ENCODE measurements around the gene NOS1AP. TPM values are rescaled to one million over a fixed set of nuclear protein-coding genes. Genes with fewer than 3 reads are reported as not detected.
A peak's percentile ranks its signal among the peaks of the same experiment; 100 is the strongest.

NOS1AP gene
- total RNA-seq, 1 donor from 2014 or later = 4.9 TPM

DNA sequence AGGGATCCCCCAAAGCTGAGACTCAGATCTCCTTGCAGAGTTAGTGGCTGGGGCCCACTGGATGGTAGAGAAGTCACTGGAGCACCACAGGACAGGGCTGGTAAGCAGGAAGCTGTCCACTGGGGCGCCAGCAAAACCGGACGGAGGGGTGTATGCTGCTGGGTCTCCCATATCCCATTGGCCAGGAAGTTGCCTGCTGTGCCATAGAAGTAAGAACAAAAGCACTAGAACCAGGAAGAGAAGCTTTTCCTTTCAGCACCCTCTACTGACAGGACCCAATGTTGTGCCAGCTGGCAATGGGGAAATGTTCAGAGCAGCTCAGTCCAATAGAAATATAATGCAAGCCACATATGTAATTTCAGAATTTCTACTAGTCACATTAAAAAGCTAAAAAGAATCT lies 160.6 kb downstream of the NOS1AP start:
- intact Hi-C loops (cut with DNase I) = no loop called here
- DNase-seq = no peak
- H3K36me3 ChIP-seq = no peaks in the 10 kb centered on the region
- no peak overlapping the region for H3K4me3 ChIP-seq
- H3K27me3 ChIP-seq = no peaks in the 10 kb centered on the region
- no peaks in the 10 kb centered on the region for H3K9me3 ChIP-seq
- peak; percentile 76 for ATAC-seq
- TF ChIP-seq, protein P1, sequence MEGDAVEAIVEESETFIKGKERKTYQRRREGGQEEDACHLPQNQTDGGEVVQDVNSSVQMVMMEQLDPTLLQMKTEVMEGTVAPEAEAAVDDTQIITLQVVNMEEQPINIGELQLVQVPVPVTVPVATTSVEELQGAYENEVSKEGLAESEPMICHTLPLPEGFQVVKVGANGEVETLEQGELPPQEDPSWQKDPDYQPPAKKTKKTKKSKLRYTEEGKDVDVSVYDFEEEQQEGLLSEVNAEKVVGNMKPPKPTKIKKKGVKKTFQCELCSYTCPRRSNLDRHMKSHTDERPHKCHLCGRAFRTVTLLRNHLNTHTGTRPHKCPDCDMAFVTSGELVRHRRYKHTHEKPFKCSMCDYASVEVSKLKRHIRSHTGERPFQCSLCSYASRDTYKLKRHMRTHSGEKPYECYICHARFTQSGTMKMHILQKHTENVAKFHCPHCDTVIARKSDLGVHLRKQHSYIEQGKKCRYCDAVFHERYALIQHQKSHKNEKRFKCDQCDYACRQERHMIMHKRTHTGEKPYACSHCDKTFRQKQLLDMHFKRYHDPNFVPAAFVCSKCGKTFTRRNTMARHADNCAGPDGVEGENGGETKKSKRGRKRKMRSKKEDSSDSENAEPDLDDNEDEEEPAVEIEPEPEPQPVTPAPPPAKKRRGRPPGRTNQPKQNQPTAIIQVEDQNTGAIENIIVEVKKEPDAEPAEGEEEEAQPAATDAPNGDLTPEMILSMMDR (IDR thresholded peaks at IDR 0.05) = peak; percentile 27
- peaks cover 6% of the 10 kb centered on the region for H3K4me1 ChIP-seq
- H3K27ac ChIP-seq = no peak overlapping the region

DNA sequence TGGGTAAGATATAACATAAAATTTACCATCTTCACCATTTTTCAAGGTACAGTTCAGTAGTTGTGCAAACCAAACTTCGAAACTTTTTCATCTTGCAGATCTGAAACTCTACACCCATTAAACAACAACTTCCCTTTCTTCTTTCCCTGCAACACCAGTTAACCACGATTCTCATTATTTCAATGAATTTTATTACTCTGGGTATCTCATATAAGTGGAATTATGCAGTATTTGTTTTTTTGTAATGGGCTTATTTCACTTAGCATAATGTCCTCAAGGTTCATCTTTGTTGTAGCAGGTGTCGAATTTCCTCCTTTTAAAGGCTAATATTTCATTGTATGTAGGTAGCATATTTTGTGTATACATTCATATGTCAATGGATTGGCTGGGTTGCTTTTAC lies 161.0 kb downstream of the NOS1AP start:
- DNase-seq (no peak), ATAC-seq (no peak)
- intact Hi-C loops (cut with DNase I) = no loop called here
- Histone ChIP-seq H3K27me3 (no peaks in the 10 kb centered on the region), H3K4me3 (no peak overlapping the region), H3K27ac (no peak overlapping the region), H3K36me3 (no peaks in the 10 kb centered on the region), H3K4me1 (peaks cover 6% of the 10 kb centered on the region), H3K9me3 (no peaks in the 10 kb centered on the region)
- TF ChIP-seq, protein P1 (IDR thresholded peaks at IDR 0.05) = no peak

DNA sequence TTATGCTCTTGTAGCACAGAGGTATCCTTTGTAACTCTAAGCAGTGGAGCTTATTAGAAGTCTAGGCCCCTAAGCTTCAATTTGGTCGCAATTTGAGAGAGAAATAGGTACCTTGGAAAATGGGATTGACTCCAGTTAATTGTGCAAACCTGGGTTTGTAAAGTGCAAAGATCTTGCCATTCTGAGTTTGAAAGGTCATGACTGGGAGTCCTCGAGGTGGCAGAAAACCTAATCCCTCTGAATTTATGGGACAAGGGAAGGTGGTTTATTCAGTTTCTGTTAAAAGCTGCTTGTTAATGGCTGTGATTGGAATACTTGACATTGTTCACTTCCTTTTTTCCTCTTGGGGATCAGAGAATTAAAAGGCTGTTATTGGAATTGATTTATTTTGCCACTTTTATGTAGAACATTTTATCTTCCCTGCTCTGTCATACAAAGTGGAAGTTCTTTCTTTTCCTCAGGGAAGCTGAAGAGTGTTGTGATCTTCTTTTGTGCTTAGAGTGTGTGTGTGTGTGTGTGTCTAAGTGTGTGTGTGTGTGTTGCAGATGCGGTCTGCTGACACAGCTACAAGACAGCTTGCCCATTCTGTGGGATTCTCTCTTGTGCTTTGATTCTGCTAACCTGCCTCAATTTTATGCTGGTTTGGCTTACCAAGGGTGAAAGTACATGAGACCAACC lies 162.7 kb downstream of the NOS1AP start:
- intact Hi-C loops (cut with DNase I) = no loop called here
- DNase-seq = no peak
- no peaks in the 10 kb centered on the region for H3K36me3 ChIP-seq
- H3K27ac ChIP-seq = no peak overlapping the region
- H3K4me1 ChIP-seq = peaks cover 6% of the 10 kb centered on the region
- no peaks in the 10 kb centered on the region for H3K27me3 ChIP-seq
- TF ChIP-seq, protein P1 (IDR thresholded peaks at IDR 0.05) = no peak
- no peaks in the 10 kb centered on the region for H3K9me3 ChIP-seq
- no peak overlapping the region for H3K4me3 ChIP-seq
- no peak for ATAC-seq

DNA sequence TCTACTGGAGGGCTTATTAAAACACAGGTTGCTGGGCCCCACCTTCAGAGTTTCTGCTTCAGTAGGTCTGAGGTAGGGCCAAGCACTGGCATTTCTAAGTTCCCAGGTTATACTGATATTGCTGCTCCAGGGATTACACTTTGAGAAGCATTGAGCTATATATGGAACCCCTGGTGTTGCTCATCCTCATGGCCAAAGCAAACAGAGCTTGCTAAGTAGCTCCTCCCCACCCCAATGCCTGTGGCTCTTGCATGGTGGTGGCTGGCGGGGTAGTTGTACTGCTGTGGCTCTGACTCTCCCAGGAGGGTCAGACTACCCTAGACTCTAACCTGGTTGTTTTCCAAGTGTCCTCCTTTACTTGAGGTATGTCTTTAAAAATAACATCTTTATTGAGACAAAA lies 163.6 kb downstream of the NOS1AP start:
- DNase-seq (no peak), ATAC-seq (no peak)
- intact Hi-C loops (cut with DNase I) = no loop called here
- Histone ChIP-seq H3K9me3 (no peaks in the 10 kb centered on the region), H3K27me3 (no peaks in the 10 kb centered on the region), H3K36me3 (no peaks in the 10 kb centered on the region), H3K4me1 (peaks cover 6% of the 10 kb centered on the region), H3K4me3 (no peak overlapping the region), H3K27ac (no peak overlapping the region)
- TF ChIP-seq, protein P1 (IDR thresholded peaks at IDR 0.05) = no peak

DNA sequence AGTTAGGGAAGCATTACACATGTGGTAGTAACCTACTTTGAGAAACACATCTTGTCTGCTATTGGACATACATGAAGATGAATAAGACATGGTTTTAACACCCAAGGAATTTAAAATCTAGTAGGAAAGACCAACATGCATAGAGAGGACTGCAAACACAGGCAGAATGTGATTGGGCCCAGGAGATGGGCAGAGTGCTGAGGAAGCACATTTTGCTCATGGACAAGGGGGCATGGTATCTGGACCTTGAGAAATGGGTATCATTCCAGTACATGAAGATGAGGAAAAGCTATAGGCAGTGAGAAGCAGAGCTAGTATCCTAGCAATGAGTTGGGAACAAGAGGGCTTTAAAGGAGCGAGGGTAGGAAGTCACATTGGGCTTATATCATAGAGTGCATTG lies 164.4 kb downstream of the NOS1AP start:
- peaks cover 6% of the 10 kb centered on the region for H3K4me1 ChIP-seq
- no peaks in the 10 kb centered on the region for H3K27me3 ChIP-seq
- H3K36me3 ChIP-seq = no peaks in the 10 kb centered on the region
- no peaks in the 10 kb centered on the region for H3K9me3 ChIP-seq
- ATAC-seq (no peak), DNase-seq (no peak)
- H3K4me3 ChIP-seq = no peak overlapping the region
- intact Hi-C loops (cut with DNase I) = no loop called here
- TF ChIP-seq, protein P1 (IDR thresholded peaks at IDR 0.05) = no peak
- no peak overlapping the region for H3K27ac ChIP-seq

DNA sequence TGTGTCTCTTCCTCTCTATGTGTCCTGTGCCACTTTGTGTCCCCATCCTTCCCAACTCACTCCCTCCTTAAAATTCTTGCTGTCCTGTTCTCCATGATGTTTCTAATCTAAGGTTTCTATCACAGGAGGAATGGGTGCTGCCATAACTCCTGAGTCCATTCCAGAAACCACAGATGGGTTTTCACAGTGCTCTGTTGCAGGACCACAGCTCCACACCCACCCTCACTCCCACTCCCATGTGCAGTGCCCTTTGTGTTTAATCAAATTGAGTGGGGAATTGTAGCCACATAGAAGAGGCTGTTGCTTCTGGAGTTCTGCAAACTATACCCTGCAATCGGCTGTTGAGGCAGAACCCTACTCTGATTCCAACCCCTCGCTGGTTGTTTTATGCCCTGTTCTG lies 165.1 kb downstream of the NOS1AP start:
- peaks cover 6% of the 10 kb centered on the region for H3K4me1 ChIP-seq
- no peaks in the 10 kb centered on the region for H3K36me3 ChIP-seq
- H3K27ac ChIP-seq = no peak overlapping the region
- TF ChIP-seq, protein P1 (IDR thresholded peaks at IDR 0.05) = no peak
- intact Hi-C loops (cut with DNase I) = no loop called here
- H3K4me3 ChIP-seq = no peak overlapping the region
- ATAC-seq (no peak), DNase-seq (no peak)
- H3K9me3 ChIP-seq = no peaks in the 10 kb centered on the region
- no peaks in the 10 kb centered on the region for H3K27me3 ChIP-seq

All from upper lobe of right lung (tissue), 1 donor.